NCI-H526 (cell line): Measurements from ENCODE around the gene SCP2.

Experiments
- DNase-seq, 2 experiments: peaks; one replicate each; lab custom pipeline; 2025; lab: John Stamatoyannopoulos, UW

SCP2 gene

DNA sequence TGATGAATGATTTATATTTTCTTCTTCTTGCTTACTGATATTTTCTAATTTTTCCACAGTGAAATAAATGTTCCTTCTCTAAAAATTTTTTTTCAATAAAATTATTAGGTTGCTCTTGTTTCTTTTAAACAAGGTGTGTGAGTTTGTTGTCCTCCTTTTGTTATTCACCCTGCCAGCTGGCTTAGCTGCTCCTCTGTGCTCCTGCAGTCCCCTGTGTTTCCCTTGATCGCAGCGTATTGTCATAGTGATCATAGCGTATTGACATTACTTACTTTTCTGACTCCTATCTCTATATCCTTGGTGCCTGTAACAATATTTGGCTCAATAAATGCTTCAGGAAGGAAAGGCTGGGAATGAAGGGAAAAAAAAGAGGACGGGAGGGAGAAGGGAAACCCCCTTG lies 110.1 kb downstream of the SCP2 start:
- no peak for DNase-seq

DNA sequence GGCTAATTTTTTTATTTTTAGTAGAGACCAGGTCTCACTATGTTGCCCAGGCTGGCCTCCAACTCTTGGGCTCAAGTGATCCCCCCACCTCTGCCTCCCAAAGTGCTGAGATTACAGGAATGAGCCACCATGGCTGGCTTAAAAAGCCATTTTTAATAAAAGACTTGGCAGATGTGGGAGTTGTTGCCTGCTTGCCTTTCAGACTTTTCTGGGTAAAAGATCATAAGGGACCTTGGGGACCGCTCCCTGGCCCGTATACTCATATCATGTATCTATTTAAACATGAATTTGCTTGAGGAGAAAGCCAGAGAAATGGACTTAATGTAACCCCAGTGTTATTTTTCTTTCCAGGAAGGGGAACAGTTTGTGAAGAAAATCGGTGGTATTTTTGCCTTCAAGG lies 111.5 kb downstream of the SCP2 start:
- DNase-seq, result no peak

DNA sequence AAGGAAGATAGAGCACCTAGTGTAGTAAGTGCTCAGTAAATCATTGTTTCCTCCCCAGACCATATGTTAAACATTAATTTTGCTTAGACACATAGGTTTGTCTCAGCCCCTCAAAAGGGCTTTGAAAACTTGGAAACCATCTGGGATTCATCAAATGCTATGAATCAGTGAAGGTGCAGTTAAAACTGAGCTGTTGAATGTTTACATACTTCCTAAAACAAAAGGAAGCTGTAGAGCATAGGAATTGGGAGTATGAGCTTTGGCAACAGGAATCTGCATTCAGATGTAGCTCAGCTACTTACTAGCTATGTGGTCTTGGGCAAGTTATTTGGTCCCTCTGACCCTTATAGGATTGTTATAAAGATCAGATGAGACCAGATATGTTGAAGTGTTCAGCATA lies 116.2 kb downstream of the SCP2 start:
- DNase-seq, result no peak

DNA sequence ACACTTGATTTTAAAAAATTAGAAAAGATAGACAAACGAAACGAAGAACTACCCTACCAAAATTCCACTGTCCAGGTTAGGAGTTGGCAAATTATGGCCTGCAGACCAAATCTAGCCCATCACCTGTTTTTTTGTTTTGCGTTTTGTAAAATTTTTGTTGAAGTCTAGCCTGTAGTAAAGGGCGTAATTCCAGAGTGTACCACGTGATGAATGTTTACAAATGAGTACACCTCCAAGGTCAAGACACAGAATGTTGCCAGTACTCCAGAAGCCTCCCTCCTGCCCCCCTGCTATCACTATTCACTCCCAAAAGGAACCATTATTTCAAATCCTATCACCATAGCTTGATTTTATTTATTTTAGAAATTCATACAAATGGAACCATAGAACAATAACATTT lies 117.8 kb downstream of the SCP2 start:
- DNase-seq, result no peak

DNA sequence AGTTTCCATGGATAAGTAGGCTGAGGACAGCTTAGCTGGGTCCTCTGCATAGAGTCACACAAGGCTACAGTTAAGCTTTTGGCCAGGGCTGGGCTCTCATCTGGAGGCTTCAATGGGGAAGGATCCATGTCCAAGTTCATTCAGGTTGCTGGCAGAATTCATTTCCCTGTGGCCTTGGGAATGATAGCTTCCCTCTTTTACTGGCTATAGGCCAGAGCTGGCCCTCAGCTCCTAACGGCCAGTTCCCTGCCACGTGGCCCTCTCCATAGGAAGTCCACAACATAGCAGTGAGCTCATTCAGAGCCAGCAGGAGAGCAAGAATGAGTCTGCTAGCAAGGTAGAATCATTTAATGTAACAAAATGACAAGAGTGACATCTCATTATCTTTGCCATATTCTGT lies 119.9 kb downstream of the SCP2 start:
- DNase-seq, result no peak

DNA sequence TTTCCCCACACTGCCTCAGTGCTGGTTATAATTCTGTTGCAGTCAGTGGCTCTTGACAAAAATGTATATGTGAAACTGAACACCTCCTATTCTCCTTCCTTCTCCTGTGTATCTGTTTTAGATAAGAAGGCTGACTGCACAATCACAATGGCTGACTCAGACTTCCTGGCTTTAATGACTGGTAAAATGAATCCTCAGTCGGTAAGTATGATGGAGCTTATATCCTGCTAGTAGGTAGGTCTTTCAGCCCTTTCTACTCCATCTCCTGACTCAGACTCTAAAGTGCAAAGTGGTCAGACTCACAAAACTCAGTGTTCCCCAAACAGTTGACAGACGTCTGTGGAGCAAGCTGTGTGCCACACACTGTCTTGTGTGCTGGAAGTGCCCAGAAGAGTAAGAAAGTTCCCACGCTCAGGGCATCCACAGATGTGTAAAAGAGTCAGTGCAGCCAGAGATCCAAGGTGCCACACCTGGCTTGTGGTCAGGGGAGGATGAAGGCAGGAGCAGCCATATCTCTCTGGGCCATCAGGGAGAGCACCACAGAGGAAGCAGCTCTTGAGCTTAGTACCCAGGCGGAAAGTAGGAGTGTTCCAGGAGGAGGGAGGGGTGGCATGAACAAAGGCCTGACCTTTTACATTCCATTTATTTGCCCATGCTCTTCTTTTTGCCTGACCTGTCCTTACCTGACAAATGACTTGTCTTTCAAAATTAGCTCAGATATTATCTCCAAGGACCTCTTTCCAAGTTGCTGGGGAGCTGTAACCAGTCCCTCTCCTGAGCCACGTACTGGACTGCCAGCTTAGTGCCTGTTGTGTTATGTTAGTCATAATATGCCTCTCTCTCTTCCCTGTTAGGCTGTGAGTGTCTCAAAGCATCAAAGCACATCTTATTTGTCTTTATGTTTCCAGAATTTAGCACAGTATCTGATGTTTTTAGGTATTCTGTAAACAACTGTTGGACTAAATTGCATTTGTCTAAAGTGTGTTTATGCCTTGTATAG lies 121.0 kb downstream of the SCP2 start:
- DNase-seq, result no peak

DNA sequence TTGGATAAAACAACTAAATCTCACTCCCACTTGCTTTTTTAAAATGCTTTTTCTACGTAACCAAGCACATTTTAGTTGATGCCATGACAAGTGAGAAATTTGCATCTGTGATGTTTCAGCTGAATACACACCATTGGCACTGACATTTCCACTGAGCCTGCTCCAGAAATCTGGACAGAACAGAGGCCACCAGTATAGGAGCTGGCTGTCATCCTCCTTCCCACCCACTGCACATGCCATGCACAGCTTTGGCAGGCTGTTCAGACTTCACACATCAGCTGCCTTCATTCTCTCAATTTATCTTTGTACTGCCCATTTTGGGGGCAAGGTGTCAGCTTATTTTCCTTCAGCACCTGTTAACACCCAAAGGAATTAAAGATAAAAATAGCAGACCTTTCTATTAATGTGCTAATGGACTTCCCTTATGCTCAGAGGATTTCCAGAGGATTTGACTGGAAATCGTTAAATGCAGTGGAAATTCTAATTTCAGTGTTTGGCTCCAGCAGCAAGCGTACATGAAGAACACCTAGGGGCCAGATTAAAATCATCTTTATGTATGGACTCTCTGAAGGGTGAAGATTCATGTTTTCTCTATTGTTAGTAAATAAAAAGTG lies 122.0 kb downstream of the SCP2 start:
- DNase-seq, result peak in 1 of 2 experiments; percentile 5

DNA sequence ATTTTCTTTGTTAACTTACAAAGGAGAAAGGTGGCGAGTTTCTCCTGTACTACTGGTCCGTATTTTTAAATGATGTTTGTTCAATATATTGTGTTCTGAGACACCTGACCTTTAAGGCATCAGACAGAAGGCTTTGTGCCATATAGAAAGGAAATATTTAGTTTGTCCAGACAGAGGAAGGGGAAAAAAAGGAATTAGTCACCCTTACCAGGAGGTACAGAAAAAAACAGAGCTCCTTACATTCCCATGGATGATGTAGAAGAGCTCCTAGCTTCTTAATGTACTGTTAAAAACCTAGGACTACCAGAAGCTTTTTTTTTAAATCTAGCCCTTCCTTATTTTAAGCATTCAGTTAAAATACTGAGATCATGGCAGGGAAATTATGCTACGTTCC lies 122.5 kb downstream of the SCP2 start:
- no peak for DNase-seq

DNA sequence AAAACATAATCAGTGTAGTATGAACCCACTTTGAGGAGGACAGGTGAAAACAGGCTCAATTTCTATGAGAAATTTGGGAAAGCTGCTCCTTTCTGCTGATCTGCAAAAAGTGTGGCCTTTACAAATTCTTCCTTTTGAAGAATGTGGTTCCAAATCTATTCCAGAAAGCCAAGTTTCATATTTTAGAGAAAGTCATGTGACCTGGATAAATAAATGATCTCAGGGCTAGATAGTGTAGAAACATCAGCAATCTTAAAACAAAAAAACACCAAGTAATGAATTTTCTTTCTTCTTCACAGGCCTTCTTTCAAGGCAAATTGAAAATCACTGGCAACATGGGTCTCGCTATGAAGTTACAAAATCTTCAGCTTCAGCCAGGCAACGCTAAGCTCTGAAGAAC lies 123.2 kb downstream of the SCP2 start:
- DNase-seq, result no peak

DNA sequence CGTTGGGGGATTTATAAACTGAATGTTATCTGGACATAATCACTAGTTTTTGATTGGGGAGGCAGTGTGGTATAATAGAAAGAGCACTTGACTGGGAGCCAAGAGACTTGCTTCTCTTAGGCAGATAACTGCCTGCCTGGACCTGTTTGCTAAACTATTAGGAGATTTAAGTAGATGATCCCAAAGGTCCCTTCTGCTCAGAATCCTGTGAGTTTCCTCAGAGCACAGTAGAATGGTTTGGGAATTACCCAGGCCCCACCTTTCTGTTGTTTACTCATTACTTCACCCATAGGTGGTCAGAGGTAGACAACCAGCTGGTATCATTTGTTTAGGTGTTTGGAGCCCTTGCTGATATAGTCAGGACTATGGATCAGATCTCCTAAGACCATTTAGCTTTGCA lies 124.6 kb downstream of the SCP2 start:
- no peak for DNase-seq

DNA sequence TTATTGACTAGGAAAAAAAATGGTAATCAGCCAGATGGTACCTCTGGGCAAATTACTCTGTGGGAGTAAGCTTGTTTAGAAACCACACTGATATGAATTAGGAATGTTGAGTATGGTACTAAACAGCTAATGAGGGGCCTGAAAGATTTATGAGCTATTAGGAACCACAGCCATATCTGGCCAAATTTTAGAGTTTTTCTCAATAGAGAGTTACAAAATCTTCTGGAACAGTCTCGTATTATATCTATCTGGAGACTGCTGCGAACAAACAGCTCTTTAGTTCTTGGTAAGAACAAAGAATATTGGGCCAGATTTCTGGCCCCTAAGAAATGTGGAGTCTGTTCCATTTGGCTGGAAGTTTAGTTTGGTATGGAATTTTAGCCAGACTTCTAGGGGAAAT lies 130.1 kb downstream of the SCP2 start:
- no peak for DNase-seq

DNA sequence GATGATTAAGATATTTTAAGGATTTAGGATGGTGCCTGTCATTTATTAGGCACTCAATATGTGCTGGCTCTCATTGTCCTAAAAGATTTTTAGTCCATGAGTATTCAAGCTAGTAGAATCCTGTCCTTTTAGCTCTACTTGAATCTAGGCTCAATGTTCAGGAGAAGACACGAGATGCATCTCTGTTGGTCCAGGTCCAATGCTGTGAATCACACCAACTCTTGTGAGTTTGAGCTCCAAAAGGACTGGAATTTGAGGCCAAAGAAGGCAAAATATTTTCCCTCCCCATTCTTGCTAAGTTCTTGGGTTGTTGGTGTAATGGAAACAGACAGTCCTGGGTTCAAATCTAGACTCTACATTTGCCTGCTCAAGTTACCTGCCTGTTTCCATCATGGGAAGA lies 133.5 kb downstream of the SCP2 start:
- DNase-seq, result no peak

DNA sequence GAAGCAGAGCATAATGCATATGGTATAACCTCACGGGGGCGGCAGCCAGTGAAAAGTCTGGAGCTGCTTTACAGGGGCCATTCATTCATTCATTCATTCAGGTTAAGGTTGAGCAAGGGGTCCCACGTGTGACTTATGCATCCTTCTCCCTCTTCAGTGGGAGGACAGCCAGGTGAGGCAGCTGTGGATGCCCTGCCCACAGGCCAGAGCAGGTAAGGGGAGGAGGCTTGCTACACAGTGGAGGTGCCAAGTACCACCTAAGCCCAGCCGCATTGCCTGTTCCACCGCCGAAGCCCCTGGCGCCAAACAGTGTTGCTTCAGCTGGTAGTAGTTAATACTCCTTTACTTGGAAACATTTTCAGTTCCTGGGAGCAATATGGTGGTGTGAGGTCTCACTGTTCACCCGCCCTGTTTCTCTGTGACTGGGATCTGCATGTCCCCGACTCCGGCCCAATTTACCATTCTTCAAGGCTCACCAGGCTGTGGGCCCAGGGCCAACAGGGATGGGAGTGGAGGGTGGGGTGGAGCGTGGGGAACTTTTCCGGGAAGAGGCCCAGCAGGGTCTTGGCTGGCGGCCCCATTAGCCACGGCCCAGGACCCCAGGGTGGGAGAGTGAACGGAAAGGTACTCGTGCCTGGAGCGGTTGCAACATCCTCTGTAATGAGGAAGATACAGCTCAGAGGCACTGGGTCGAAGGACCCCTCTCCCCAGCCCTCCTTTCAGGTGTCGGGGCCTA lies 134.2 kb downstream of the SCP2 start:
- DNase-seq, result no peak

DNA sequence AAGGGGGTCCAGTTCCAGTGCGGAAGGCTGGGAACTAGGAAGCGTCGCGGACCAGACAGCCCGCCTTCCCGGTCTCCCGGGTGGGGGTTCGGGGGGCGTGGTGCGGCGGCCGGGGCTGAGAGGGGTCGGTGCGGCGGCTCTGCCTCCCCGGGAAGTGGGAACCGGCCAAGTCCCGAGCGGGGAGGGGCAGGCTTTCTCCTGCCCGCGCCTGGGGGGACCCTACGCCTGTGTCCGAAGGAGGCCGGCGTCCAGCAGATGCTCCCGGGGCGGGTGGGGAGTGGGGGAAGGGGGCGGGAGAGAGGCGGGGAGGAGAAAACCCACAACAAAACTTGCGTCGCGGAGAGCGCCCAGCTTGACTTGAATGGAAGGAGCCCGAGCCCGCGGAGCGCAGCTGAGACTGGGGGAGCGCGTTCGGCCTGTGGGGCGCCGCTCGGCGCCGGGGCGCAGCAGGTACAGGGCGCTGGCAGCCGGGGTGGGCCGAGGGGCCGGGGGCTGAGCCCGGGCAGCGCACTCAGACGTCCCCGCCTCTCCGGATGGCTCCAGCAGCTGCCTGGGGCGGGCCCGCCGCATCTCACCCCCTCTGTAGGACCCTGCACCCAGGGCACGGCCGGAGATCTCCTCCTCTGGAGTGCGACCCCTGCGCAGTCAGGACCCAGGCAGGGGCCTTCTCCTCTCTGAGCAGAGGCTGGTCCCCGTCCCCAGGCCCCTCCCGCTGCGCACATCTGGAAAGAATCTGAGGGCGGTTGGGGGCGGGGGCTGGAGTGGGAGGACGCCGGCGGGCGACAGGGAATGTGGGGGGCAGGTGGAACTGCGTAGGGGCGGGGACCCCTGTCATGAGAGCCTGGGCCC lies 135.0 kb downstream of the SCP2 start, which contains the start of gene PODN:
Gene PODN (plus strand): TSS at position 355 of the 849 bp plus-strand sequence. CDS start 7,643 bp downstream, outside the sequence.
- peak in 1 of 2 experiments; percentile 45 for DNase-seq

DNA sequence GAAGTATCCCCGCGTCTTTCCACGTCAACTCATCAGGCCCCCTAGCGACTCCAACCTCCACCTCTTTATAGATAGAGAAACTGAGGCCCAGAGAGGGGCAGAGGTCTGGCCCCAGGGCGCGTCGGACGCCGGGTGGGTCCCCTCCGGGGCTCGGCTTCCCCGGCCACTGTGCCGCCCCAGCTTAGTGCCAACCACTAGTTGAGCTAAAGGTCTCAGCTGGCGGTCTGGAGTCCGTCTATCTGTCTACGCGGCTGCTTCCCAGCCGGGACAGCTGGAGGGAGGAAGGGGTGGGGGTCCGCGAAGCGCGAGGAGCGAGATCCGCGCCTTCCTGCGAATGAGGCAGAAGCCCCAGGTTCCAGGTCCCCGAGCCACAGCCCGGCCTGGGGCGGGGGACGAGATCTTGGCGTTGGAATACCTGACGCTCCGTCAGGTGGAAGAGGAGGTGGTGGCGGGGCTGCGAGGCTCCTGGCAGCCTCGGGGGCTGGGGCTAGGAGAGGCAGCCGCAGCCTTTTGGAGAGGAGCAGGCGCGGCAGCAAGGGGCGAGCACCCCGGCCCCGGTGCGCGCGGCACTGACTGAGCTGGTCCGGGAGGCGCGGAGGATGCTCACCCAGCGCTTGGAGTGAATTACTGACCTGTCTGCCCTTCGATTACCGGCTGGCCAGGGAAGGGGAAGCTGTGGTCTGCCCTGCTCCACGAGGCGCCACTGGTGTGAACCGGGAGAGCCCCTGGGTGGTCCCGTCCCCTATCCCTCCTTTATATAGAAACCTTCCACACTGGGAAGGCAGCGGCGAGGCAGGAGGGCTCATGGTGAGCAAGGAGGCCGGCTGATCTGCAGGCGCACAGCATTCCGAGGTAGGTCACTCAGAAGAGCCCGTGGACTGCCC lies 135.9 kb downstream of the SCP2 start:
- peak in 1 of 2 experiments; percentile 20 for DNase-seq

DNA sequence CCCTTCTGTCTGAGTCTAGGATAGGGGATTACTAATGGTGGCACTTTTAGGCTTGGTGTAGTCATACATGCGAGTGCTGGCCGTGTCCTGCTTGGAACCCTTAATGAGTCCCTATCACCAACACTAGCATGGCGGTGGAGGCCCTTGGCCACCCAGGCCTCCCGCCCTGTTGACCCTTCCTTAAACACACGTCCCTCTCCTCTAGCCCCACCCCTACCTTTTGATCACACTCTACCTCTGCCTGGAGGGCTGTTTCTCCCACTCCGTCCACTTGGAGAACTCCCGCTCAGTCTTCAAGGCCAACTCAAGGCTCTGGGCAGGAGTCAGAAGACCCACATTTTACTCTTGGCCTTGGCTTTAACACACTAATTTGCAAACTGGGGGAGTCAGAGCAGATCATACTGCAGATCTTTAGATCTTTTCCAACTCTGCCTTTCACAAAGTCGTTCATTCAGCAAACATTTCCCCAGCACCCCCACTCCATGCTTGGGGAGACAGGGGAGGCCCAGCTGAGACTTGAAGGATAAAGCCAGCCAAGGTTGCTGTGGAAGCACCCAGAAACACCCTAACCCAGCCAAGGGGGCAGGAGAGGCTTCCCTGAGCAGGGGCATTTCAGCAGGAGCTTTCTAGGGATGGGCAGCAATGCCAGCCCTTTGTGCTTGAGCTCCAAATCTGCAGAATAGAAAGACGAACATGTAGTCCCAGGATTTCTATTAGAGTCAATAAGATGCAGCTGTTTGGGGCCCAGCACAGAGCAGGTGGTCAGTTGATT lies 136.9 kb downstream of the SCP2 start:
- no peak for DNase-seq

DNA sequence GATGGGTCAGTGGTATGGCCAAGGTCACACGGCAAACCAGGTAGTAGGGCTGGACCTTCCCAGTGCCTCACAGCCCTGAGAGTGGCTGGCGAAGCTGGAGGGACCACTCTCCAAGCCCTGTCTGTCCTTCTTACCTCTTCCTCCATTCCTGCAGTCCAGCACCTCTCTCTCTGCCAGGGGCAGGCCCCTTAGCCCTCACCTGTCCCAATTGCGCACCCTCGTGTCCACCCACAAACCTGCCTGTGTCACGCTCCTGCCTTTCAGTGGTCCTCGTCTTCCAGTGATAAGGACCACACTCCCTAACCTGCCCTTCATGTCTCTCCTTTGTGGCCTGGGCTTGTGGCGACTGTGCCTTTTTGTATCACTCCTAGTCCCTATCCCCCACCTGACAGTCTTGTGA lies 138.3 kb downstream of the SCP2 start:
- DNase-seq, result no peak

DNA sequence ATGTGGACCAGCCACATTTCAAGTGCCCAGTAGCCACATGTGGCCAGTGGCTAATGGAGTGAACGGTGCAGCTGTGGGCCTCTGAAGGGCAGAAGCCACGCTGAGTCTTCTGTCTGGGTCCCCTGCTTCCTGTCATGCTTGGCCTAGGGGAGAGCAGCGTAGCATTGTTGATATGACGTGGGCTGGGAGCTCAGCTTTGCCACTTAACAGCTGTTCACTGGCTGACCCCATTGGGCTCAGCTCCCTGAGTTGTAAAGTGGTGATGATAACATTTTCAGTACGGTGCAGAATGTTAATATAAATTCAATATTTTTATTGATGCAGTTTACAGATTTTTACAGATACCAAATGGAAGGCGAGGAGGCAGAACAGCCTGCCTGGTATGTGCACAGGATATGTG lies 139.4 kb downstream of the SCP2 start:
- DNase-seq, result no peak

DNA sequence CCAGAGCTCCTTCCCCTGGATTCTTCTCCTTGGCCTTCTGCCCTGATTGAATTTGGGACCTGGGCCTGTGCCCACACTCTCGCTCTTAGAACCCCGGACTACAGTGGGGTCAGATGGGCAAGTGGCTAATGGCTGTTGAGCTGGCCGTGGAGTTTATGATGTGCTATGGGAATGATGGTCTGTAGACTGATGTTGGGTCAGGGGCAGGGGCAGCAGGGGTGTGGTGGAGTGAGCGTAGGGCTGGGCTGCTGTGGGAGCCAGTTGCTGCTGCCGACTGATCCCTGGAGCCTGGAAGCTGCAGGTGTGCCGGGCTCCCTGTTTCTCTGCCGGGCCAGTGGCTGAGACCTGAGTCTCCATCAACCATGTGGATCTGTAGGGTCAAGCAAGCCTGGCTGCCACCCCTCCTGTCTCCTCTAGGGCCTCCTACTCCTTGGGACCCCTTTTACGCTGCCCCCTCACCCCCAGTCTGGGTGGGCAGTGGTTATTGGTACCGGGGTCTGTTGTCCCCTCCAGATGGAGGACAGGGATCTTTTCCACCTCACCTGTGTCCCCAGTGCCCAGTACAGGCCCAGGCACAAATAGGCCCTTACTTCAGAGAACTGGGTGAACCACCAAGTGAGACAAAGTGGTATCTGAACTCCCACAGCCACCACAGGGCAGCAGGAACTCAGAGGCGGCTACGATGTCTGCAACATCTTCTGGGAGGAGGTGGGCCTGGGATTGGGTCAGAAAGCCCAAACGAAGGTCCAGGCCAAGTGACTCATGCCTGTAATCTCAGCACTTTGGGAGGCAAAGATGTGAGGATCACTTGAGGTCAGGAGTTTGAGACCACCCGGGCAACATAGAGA lies 140.0 kb downstream of the SCP2 start:
- no peak for DNase-seq
